NT2/D1 (cell line): ENCODE results near the gene RBCK1.

Experiments used
- DNase-seq: peaks from one replicate; pipeline ENCODE4 v3.0.0-alpha.2; 2011; ENCODE audit warnings: low read depth, low spot score
- H3K27me3 ChIP-seq: 2 replicates; pipeline ENCODE4 v1.6.0; 2011; ENCODE audit warnings: mild to moderate bottlenecking; ENCODE audit not compliant: insufficient read length, insufficient read depth
- H3K36me3 ChIP-seq: 2 replicates; pipeline ENCODE4 v1.6.1; 2011; ENCODE audit warnings: mild to moderate bottlenecking, low read length, mixed read lengths; ENCODE audit not compliant: insufficient read depth, insufficient read length
- H3K4me1 ChIP-seq: 2 replicates; pipeline ENCODE4 v1.5.1; 2011; ENCODE audit not compliant: insufficient read depth, insufficient read length
- H3K4me3 ChIP-seq: 2 replicates; pipeline ENCODE4 v1.5.1; 2011; ENCODE audit warnings: low read depth; ENCODE audit not compliant: insufficient read length
- H3K9ac ChIP-seq: 2 replicates; pipeline ENCODE4 v1.6.0; 2011; ENCODE audit warnings: low read depth; ENCODE audit not compliant: insufficient read length
- H3K9me3 ChIP-seq: 2 replicates; pipeline ENCODE4 v1.5.1; 2011; ENCODE audit warnings: mild to moderate bottlenecking, low read length; ENCODE audit not compliant: insufficient read depth
- SUZ12 ChIP-seq: IDR thresholded peaks from 2 replicates; pipeline ENCODE4 v1.6.1; 2011; ENCODE audit not compliant: insufficient read length, insufficient read depth; ENCODE audit errors: extremely low read depth
- YY1 ChIP-seq: IDR thresholded peaks from 2 replicates; pipeline ENCODE4 v1.6.1; 2011; ENCODE audit not compliant: insufficient read length, insufficient read depth
- ZNF274 ChIP-seq: IDR thresholded peaks from 2 replicates; pipeline ENCODE4 v1.6.1; 2011; ENCODE audit warnings: mild to moderate bottlenecking, low read depth, low read length

RBCK1 gene

DNA sequence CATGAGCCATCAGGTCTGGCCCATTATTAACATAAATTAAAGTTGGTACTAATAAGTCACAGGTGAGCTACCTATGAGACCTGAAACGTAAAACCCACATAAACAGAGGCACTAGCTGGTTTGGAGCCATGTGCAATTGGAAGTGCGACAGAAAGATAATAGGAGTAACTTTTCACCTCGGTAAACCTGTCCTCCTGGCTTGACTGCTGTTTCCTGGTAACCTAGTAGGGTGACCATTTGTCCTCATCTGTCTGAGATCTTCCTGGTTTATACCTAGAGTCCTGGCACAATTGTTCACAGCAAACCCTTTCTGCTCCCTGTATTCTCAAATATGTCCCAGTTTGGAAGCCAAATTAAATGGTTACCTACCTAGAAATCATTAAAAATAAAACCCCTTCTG is 46.9 kb downstream of the RBCK1 start:
- Histone ChIP-seq H3K9ac (no peak overlapping the region), H3K9me3 (no peaks in the 10 kb centered on the region), H3K27me3 (no peaks in the 10 kb centered on the region), H3K4me3 (no peak overlapping the region), H3K4me1 (no peaks in the 10 kb centered on the region), H3K36me3 (peaks cover 4% of the 10 kb centered on the region)
- no peak for TF ChIP-seq ZNF274
- TF ChIP-seq SUZ12, result no peak
- TF ChIP-seq YY1, result no peak
- DNase-seq, result no peak

- Histone ChIP-seq H3K4me1 (no peaks in the 10 kb centered on the region), H3K9me3 (no peaks in the 10 kb centered on the region), H3K4me3 (no peak overlapping the region), H3K36me3 (no peaks in the 10 kb centered on the region), H3K9ac (no peak overlapping the region), H3K27me3 (peaks cover 9% of the 10 kb centered on the region)
- TF ChIP-seq SUZ12 (no peak), YY1 (no peak), ZNF274 (no peak)
- DNase-seq, result no peak
Measured at GRCh38 chr20:458776-459175, 50.7 kb downstream of the RBCK1 start.

DNA sequence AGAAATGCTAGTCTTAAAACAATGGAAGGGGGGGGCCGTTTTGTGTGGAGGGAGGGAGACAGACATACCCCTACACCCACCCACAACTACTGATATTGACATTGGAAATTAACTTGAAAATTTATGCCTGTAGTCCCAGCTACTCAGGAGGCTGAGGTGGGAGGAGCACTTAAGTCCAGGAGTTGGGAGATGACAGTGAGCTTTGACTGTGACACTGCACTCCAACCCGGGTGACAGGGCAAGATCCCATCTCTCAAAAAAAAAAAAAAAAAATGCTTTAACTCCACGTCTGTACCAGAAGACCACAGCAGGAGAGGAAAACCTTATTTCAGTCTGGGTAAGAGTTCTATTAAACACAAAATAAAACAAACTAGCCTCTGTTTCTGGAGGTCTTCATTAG is 52.1 kb downstream of the RBCK1 start:
- Histone ChIP-seq H3K9ac (no peak overlapping the region), H3K4me3 (no peak overlapping the region), H3K9me3 (no peaks in the 10 kb centered on the region), H3K36me3 (no peaks in the 10 kb centered on the region), H3K27me3 (peaks cover 9% of the 10 kb centered on the region), H3K4me1 (no peaks in the 10 kb centered on the region)
- TF ChIP-seq ZNF274 (no peak), YY1 (no peak), SUZ12 (no peak)
- no peak for DNase-seq

GRCh38 chr20:460707-461106 is 52.6 kb downstream of the RBCK1 start:
- Histone ChIP-seq H3K36me3 (no peaks in the 10 kb centered on the region), H3K27me3 (peaks cover 9% of the 10 kb centered on the region), H3K9me3 (no peaks in the 10 kb centered on the region), H3K4me3 (no peak overlapping the region), H3K4me1 (no peaks in the 10 kb centered on the region), H3K9ac (no peak overlapping the region)
- no peak for DNase-seq
- TF ChIP-seq YY1, result no peak
- no peak for TF ChIP-seq ZNF274
- no peak for TF ChIP-seq SUZ12

DNA sequence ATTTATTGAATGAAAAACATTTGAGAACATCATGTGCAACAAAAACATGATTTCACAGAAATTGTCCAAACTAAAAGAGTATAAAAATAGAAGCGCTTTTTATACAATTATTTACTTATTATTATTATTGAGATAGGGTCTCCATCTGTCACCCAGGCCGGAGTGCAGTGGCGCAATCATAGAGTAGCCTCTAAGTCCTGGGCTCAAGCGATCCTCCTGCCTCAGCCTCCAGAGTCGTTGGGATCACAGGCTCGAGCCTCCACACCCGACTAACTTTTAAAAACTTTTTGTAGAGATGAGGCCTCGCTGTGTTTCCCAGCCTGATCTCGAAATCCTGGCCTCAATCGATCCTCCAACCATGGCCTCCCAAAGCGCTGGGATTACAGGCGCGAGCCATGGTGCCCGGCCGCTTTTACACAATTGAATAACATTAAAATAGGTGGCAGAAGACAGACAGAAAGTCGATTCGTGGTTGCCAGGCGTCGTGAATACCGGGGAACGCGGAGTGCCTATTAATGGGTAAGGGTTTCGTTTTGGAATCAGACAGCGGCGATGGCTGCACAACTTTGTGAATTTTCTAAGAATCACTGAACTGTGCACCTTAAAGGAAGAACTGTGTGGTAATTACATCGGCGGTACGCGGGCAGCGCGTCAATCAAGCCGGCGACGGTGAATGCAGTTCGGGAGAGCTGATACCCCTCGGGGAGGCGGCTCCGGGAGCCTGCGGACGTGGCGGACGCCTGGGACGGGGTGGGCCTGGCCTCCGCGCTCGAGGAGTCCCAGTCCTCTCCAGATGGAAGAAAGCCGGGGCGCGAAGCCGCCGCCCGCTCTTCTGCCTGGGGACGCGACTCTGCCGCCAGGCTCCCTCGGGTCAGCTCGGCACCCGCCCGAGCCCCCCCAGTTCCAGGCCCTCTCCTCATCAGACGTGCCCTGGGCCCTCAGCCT is 53.4 kb downstream of the RBCK1 start:
- Histone ChIP-seq H3K27me3 (peaks cover 9% of the 10 kb centered on the region), H3K9ac (peak overlapping the region; percentile 92), H3K9me3 (no peaks in the 10 kb centered on the region), H3K36me3 (no peaks in the 10 kb centered on the region), H3K4me3 (peak overlapping the region; percentile 85), H3K4me1 (no peaks in the 10 kb centered on the region)
- peak; percentile 20 for DNase-seq
- no peak for TF ChIP-seq SUZ12
- no peak for TF ChIP-seq YY1
- TF ChIP-seq ZNF274, result no peak

- TF ChIP-seq YY1, result no peak
- TF ChIP-seq SUZ12, result no peak
- no peak for TF ChIP-seq ZNF274
- no peaks in the 10 kb centered on the region for H3K4me1 ChIP-seq
Measured at GRCh38 chr20:462199-462991, 54.3 kb downstream of the RBCK1 start, which contains the start of gene TBC1D20. TSS of gene TBC1D20 (minus strand) at chr20:462533. CDS start at chr20:462405, 128 bp downstream.

GRCh38 chr20:467755-468154 is 59.7 kb downstream of the RBCK1 start:
- Histone ChIP-seq H3K4me3 (no peak overlapping the region), H3K4me1 (no peaks in the 10 kb centered on the region), H3K27me3 (peaks cover 6% of the 10 kb centered on the region), H3K9me3 (peaks cover 34% of the 10 kb centered on the region), H3K9ac (no peak overlapping the region), H3K36me3 (no peaks in the 10 kb centered on the region)
- TF ChIP-seq ZNF274, result no peak
- no peak for TF ChIP-seq YY1
- TF ChIP-seq SUZ12, result no peak
- no peak for DNase-seq

More at GRCh38 chr20:462199-462991, 54.3 kb downstream of the RBCK1 start, which contains the start of gene TBC1D20:
- no peaks in the 10 kb centered on the region for H3K36me3 ChIP-seq
- H3K4me3 ChIP-seq, result peak within 1 kb of the TSS; percentile 85
- H3K9me3 ChIP-seq, result peaks cover 3% of the 10 kb centered on the region; the same call in 1 of the 2 replicates
- peaks cover 9% of the 10 kb centered on the region for H3K27me3 ChIP-seq
- DNase-seq, result peak; percentile 82
- H3K9ac ChIP-seq, result peak within 1 kb of the TSS; percentile 92
